GM12872 (cell line): Measurements from ENCODE around the gene CASKIN1.

Experiments
- TF ChIP-seq, protein P1 (sequence below): IDR thresholded peaks from 3 replicates; pipeline ENCODE4 v1.5.1; 2011; ENCODE audit warnings: low read depth, mild to moderate bottlenecking, low read length, moderate library complexity; ENCODE audit not compliant: insufficient read depth

The CASKIN1 gene

DNA sequence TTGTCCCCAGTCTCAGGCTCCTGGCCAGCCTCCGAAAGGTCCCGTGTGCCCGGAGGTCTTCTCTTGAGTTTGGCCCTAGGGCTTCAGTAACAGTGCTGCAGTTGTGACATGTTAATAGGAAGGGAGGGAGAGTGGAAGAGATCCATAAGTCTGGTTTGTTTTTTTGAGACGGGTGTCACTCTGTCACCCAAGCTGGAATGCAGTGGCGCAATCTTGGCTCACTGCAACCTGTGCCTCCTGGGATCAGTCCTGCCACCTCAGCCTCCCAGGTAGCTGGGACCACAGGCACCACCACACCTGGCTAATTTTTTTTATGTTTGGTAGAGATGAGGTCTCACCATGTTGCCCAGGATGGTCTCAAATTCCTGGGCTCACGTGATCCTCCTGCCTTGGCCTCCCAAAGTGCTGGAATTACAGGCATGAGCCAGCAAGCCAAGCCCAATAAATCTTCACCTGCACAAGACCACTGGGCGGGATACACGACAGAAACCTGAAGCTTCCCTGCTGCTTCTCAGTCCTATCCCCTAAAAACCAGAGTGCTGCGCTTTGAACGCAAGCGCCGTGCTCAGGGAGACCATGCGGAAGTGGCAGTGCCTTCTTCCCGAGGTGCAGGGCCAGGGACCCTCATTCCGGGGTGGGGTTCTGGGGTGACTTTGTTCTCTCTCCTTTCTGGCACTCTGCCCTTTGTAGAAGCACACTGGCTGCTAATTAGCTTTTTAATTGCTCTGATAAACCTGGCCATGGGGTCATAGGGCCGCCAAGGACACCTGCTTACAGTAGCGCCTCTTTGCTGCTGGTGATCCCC is 29.9 kb downstream of the CASKIN1 start:
- TF ChIP-seq, protein P1, sequence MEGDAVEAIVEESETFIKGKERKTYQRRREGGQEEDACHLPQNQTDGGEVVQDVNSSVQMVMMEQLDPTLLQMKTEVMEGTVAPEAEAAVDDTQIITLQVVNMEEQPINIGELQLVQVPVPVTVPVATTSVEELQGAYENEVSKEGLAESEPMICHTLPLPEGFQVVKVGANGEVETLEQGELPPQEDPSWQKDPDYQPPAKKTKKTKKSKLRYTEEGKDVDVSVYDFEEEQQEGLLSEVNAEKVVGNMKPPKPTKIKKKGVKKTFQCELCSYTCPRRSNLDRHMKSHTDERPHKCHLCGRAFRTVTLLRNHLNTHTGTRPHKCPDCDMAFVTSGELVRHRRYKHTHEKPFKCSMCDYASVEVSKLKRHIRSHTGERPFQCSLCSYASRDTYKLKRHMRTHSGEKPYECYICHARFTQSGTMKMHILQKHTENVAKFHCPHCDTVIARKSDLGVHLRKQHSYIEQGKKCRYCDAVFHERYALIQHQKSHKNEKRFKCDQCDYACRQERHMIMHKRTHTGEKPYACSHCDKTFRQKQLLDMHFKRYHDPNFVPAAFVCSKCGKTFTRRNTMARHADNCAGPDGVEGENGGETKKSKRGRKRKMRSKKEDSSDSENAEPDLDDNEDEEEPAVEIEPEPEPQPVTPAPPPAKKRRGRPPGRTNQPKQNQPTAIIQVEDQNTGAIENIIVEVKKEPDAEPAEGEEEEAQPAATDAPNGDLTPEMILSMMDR, result no peak

GRCh38 chr16:2165861-2166260 is 30.5 kb downstream of the CASKIN1 start:
- TF ChIP-seq, protein P1, result no peak

DNA sequence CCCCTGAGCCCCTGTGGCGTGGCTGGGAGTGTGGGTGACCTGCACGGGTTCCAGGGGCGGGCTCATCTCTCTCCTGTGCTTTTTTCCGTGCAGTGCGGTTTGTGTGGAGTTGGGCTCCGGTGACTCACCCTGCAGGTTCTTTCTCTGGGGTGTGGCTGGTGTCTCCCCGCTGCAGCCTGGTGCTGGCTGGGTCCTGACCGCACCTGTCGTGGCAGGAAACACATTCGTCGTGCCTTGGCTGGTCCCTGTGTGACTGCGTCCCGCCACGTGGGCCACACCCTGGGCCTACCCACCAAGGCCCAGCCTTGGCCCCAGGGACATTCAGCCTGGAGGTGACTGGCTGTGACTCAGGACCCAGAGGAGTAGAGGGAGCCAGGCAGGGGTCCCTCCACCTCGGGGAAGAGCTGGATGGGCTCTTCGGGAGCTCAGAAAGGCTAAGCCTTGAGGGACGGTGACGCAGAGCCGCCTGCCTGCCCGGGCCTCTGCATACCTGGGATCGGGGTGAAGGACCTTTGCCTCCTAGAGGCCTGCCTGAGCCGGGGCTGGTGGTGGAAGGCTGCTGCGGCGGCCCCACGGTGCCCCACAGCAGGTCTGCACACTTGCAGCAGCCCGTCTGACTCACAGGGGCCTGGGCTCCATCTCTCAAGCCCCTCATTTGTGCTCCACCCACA is 33.1 kb downstream of the CASKIN1 start:
- TF ChIP-seq, protein P1, result no peak

- TF ChIP-seq, protein P1, result no peak
Measured at GRCh38 chr16:2162676-2163118, 33.7 kb downstream of the CASKIN1 start.

DNA sequence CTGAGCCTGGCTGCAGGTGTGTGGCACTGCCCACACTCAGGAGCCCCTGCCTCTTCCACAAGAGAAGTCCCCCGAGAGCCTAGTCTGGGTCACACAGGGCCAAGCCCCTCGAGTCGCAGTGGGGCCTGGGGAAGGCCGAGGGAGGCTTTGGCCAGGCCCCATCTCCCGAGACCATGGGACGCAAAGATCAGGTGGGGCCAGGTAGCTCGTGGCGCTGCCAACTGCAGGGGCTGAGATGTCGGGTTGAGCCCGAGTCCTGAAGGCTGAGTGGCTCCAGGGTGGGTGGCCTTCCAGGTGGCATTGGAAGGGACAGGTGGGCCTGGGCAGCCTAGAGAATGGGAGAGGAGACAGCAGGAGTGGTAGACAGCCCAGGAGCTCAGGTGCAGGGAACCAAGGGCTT is 34.5 kb downstream of the CASKIN1 start:
- TF ChIP-seq, protein P1, result no peak

GRCh38 chr16:2160915-2161551 is 35.4 kb downstream of the CASKIN1 start:
- TF ChIP-seq, protein P1, result no peak

DNA sequence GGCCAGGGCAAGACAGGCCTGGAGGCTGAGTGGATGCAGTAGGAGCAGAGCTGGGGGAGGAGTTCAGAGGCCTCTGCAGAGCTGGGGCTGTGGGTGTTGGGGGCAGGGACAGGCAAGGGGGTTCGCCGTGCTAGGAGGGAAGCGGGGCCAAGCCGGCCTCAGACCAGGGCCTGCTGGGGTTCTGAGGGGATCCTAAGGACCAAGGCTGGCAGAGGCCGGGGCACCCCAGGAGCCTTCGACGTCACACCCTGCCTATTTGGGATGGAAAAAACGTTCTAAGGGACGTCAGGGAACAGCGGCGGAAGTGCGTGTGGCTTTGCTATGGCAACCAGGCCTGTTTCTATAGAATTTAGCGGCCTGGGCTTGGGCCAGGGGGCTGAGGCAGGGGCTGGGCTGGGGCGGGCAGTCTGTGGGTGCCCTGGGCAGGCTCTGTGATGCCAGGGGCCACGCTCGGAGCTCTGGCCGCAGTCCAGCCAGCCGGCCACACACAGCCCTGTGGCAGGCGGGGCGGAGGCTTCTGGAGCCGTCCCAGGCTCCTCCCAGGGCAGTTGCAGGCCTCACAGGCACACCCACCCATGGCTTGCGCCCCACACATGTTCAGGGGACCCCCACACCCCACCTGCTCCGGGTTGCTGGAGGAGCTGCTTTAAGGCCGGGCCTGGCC is 37.1 kb downstream of the CASKIN1 start:
- TF ChIP-seq, protein P1, result no peak
